ENCODE data around the gene USP14. TPM values are rescaled to one million over a fixed set of nuclear protein-coding genes. Genes with fewer than 3 reads are reported as not detected.

Gene USP14
- total RNA-seq, 1 experiment from 2014 or later: 72.4 TPM

- no peak for TF ChIP-seq PREB (CRISPR knock-in tag; IDR thresholded peaks at IDR 0.05; ENCODE audit: borderline replicate concordance)
These were observed 92.3 kb downstream of the USP14 start (continued) for GRCh38 chr18:250685-251084.

GRCh38 chr18:251572-251971, 93.2 kb downstream of the USP14 start:
- Mint-ChIP-seq H3K27ac (no peak overlapping the region), H3K9me3 (no peaks in the 10 kb centered on the region), H3K4me3 (no peak overlapping the region), H3K4me1 (no peaks in the 10 kb centered on the region), H3K27me3 (ENCODE audit: low read depth) (no peaks in the 10 kb centered on the region), H3K36me3 (peaks cover 71% of the 10 kb centered on the region)
- DNase-seq (ENCODE audit: low spot score) (no peak), ATAC-seq (no peak)
- POLR2A ChIA-PET: no interaction called here
- TF ChIP-seq, protein P1, sequence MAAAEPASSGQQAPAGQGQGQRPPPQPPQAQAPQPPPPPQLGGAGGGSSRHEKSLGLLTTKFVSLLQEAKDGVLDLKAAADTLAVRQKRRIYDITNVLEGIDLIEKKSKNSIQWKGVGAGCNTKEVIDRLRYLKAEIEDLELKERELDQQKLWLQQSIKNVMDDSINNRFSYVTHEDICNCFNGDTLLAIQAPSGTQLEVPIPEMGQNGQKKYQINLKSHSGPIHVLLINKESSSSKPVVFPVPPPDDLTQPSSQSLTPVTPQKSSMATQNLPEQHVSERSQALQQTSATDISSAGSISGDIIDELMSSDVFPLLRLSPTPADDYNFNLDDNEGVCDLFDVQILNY (CRISPR knock-in tag; IDR thresholded peaks at IDR 0.05): no peak
- no peak for TF ChIP-seq OVOL2 (CRISPR knock-in tag; IDR thresholded peaks at IDR 0.05; ENCODE audit: borderline replicate concordance)
- no peak for TF ChIP-seq CBFB (CRISPR knock-in tag; IDR thresholded peaks at IDR 0.05; ENCODE audit: low read depth)
- TF ChIP-seq ATF3 (CRISPR knock-in tag; conservative IDR thresholded peaks at IDR 0.05): no peak
- no peak for TF ChIP-seq TP53 (CRISPR knock-in tag; IDR thresholded peaks at IDR 0.05)
- no peak for TF ChIP-seq SMAD4 (CRISPR knock-in tag; IDR thresholded peaks at IDR 0.05)
- TF ChIP-seq ZNF423 (CRISPR knock-in tag; IDR thresholded peaks at IDR 0.05): no peak
- no peak for TF ChIP-seq PRDM15 (CRISPR knock-in tag; IDR thresholded peaks at IDR 0.05)
- no peak for TF ChIP-seq GTF2I (CRISPR knock-in tag; conservative IDR thresholded peaks at IDR 0.05)
- no peak for TF ChIP-seq TEAD1 (CRISPR knock-in tag; IDR thresholded peaks at IDR 0.05)
- TF ChIP-seq NFATC4 (CRISPR knock-in tag; IDR thresholded peaks at IDR 0.05): no peak
- no peak for TF ChIP-seq MYBL2 (CRISPR knock-in tag; IDR thresholded peaks at IDR 0.05)
- TF ChIP-seq, protein P2, sequence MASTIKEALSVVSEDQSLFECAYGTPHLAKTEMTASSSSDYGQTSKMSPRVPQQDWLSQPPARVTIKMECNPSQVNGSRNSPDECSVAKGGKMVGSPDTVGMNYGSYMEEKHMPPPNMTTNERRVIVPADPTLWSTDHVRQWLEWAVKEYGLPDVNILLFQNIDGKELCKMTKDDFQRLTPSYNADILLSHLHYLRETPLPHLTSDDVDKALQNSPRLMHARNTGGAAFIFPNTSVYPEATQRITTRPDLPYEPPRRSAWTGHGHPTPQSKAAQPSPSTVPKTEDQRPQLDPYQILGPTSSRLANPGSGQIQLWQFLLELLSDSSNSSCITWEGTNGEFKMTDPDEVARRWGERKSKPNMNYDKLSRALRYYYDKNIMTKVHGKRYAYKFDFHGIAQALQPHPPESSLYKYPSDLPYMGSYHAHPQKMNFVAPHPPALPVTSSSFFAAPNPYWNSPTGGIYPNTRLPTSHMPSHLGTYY (CRISPR knock-in tag; IDR thresholded peaks at IDR 0.05): no peak
- TF ChIP-seq CREB1 (CRISPR knock-in tag; IDR thresholded peaks at IDR 0.05): no peak
- TF ChIP-seq FOXJ3 (CRISPR knock-in tag; IDR thresholded peaks at IDR 0.05; ENCODE audit: borderline replicate concordance): no peak
- no peak for TF ChIP-seq HMGA2 (CRISPR knock-in tag; IDR thresholded peaks at IDR 0.05)
- TF ChIP-seq ATF6 (CRISPR knock-in tag; IDR thresholded peaks at IDR 0.05): no peak
- no peak for TF ChIP-seq PRRX2 (CRISPR knock-in tag; IDR thresholded peaks at IDR 0.05)
- TF ChIP-seq ZBTB43 (CRISPR knock-in tag; IDR thresholded peaks at IDR 0.05): no peak
- no peak for TF ChIP-seq NR2C2 (CRISPR knock-in tag; IDR thresholded peaks at IDR 0.05)
- CTCF ChIA-PET: no interaction called here

All from WTC11 (cell line).